Common myeloid progenitor, CD34-positive (primary cell): Measurements from ENCODE around the gene PCGF2.

Experiments used
- CTCF ChIA-PET: fragments of 350-600 bp; sonication (Branson Sonifier 250); formaldehyde crosslinking; loops from one replicate; lab custom pipeline; 2021; ENCODE audit warnings: antibody characterized with exemption; lab: Charles Lee
- POLR2A ChIA-PET: fragments of 350-600 bp; sonication (Branson Sonifier 250); formaldehyde crosslinking; loops from one replicate; lab custom pipeline; 2021; ENCODE audit warnings: antibody characterized with exemption; lab: Charles Lee
- DNase-seq, 3 donors: peaks; one replicate each; pipeline versions ENCODE4 v3.0.0 to v3.0.0-alpha.2; 2013
- H3K27ac ChIP-seq, 2 experiments: 1 replicate in 1 of 2; 2 replicates in 1 of 2; pipeline ENCODE4 v1.7.0; 2013; ENCODE audit warnings: inconsistent platforms in 2 of 2, low read length in 2 of 2, mild to moderate bottlenecking in 2 of 2, low read depth in 1 of 2, moderate library complexity in 1 of 2; ENCODE audit not compliant: severe bottlenecking in 2 of 2, insufficient read depth in 1 of 2, poor library complexity in 1 of 2
- H3K27me3 ChIP-seq, 5 experiments: replicated peaks in 2 of 5; 1 replicate in 3 of 5; 2 replicates in 2 of 5; pipeline versions ENCODE4 v1.6.1 to v1.7.0; 2013; ENCODE audit warnings: low read length in 4 of 5, mild to moderate bottlenecking in 2 of 5, moderate library complexity in 2 of 5, inconsistent platforms in 1 of 5; ENCODE audit not compliant: insufficient read depth in 5 of 5, control insufficient read depth in 4 of 5
- H3K36me3 ChIP-seq, 4 experiments: 1 replicate in 2 of 4; 2 replicates in 2 of 4; pipeline versions ENCODE4 v1.6.1 to v1.7.0; 2013; ENCODE audit warnings: low read length in 3 of 4, control low read depth in 1 of 4, mild to moderate bottlenecking in 1 of 4; ENCODE audit not compliant: control insufficient read depth in 4 of 4, insufficient read depth in 4 of 4
- H3K4me1 ChIP-seq, 4 experiments: 1 replicate in 3 of 4; 2 replicates in 1 of 4; pipeline versions ENCODE4 v1.6.1 to v1.7.1; 2013; ENCODE audit warnings: low read length in 3 of 4, mild to moderate bottlenecking in 3 of 4, control low read depth in 1 of 4, inconsistent platforms in 1 of 4, moderate library complexity in 1 of 4; ENCODE audit not compliant: control insufficient read depth in 4 of 4, insufficient read depth in 4 of 4; ENCODE audit errors: control extremely low read depth in 1 of 4
- H3K4me3 ChIP-seq, 7 experiments: 1 replicate in 4 of 7; 2 replicates in 3 of 7; pipeline versions ENCODE4 v1.5.1 to v1.7.0; 2013; ENCODE audit warnings: mild to moderate bottlenecking in 7 of 7, low read length in 6 of 7, moderate library complexity in 6 of 7, inconsistent platforms in 2 of 7, low read depth in 2 of 7, control low read depth in 1 of 7; ENCODE audit not compliant: insufficient read depth in 4 of 7, control insufficient read depth in 1 of 7; ENCODE audit errors: extremely low read depth in 1 of 7
- H3K9me3 ChIP-seq, 5 experiments: 1 replicate in 4 of 5; 2 replicates in 1 of 5; pipeline versions ENCODE4 v1.6.1 to v1.7.1; 2013; ENCODE audit warnings: low read length in 4 of 5, mild to moderate bottlenecking in 2 of 5, inconsistent platforms in 1 of 5, low read depth in 1 of 5, moderate library complexity in 1 of 5; ENCODE audit not compliant: control insufficient read depth in 4 of 5, insufficient read depth in 2 of 5; ENCODE audit errors: control extremely low read depth in 1 of 5
- WGBS: methylation state at CpG from one replicate; pipeline ENCODE4 v1.1.5; 2013; ENCODE audit not compliant: insufficient coverage; 5-methylcytosine and 5-hydroxymethylcytosine counted together

Gene PCGF2

GRCh38 chr17:38709864-38710603 is 38.1 kb downstream of the PCGF2 start:
- H3K27me3 ChIP-seq = no peaks in the 10 kb centered on the region
- ChIA-PET POLR2A (interaction anchor here (1.2 to 1.6 kb wide), 2 partner anchors 10 to 12 kb away, joined by 3 read pairs; no protein-coding TSS in a partner anchor), CTCF (interaction anchor here (0.7 to 4.0 kb wide), 13 partner anchors 10 to 152 kb away, joined by 3 to 25 read pairs (median 3); no protein-coding TSS in a partner anchor)
- H3K27ac ChIP-seq = no peak overlapping the region
- peaks cover 0 to 51% (median 44%) of the 10 kb centered on the region in 4 experiments for H3K4me1 ChIP-seq
- H3K36me3 ChIP-seq = peaks cover 4 to 58% (median 45%) of the 10 kb centered on the region in 4 experiments
- no peaks in the 10 kb centered on the region for H3K9me3 ChIP-seq
- H3K4me3 ChIP-seq = no peak overlapping the region
- WGBS = 96% methylated on average over 11 of the region's 13 CpGs
- no peak for DNase-seq

GRCh38 chr17:38709104-38709820 is 38.9 kb downstream of the PCGF2 start:
- no peak for DNase-seq
- CTCF ChIA-PET = interaction anchor here (0.8 to 4.0 kb wide), 9 partner anchors 12 to 151 kb away, joined by 3 to 25 read pairs (median 5); no protein-coding TSS in a partner anchor
- 96% methylated on average over 17 of the region's 18 CpGs for WGBS
- Histone ChIP-seq H3K27ac (no peak overlapping the region), H3K4me1 (peaks cover 0 to 56% (median 46%) of the 10 kb centered on the region in 4 experiments), H3K4me3 (no peak overlapping the region), H3K27me3 (no peaks in the 10 kb centered on the region), H3K36me3 (peaks cover 4 to 55% (median 42%) of the 10 kb centered on the region in 4 experiments), H3K9me3 (no peaks in the 10 kb centered on the region)
- POLR2A ChIA-PET = no interaction called here

- DNase-seq = no peak
- H3K36me3 ChIP-seq = peaks cover 0 to 41% (median 30%) of the 10 kb centered on the region in 4 experiments
- no peak overlapping the region for H3K4me3 ChIP-seq
- H3K27ac ChIP-seq = no peak overlapping the region
- no peaks in the 10 kb centered on the region for H3K9me3 ChIP-seq
- CTCF ChIA-PET = interaction anchor here (0.9 to 4.3 kb wide), 3 partner anchors 16 to 24 kb away, joined by 3 to 25 read pairs (median 18); no protein-coding TSS in a partner anchor
- 94% methylated on average over 18 of the region's 21 CpGs for WGBS
- H3K27me3 ChIP-seq = no peaks in the 10 kb centered on the region
- H3K4me1 ChIP-seq = peaks cover 0 to 70% (median 57%) of the 10 kb centered on the region in 4 experiments
- POLR2A ChIA-PET = no interaction called here
Observed at GRCh38 chr17:38707678-38708351, 40.3 kb downstream of the PCGF2 start.

- H3K4me1 ChIP-seq = peaks cover 0 to 70% (median 55%) of the 10 kb centered on the region in 4 experiments
- peak overlapping the region; percentile 51 to 96 (median 86) for H3K4me3 ChIP-seq
- CTCF ChIA-PET = interaction anchor here (0.6 to 4.3 kb wide), 5 partner anchors 17 to 41 kb away, joined by 3 to 18 read pairs (median 5); no protein-coding TSS in a partner anchor
- DNase-seq = no peak
- peaks cover 0 to 31% (median 23%) of the 10 kb centered on the region in 4 experiments for H3K36me3 ChIP-seq
- POLR2A ChIA-PET = interaction anchor here (1.5 kb wide), 1 partner anchor 17 kb away, joined by 7 read pairs; no protein-coding TSS in a partner anchor
- no peak overlapping the region for H3K27ac ChIP-seq
- H3K27me3 ChIP-seq = no peaks in the 10 kb centered on the region
- no peaks in the 10 kb centered on the region for H3K9me3 ChIP-seq
- WGBS = 56% methylated on average over 7 of the region's 20 CpGs
Observed at GRCh38 chr17:38706505-38707216, 41.5 kb downstream of the PCGF2 start.

GRCh38 chr17:38705803-38706504 is 42.2 kb downstream of the PCGF2 start:
- peak overlapping the region in 1 of 2 experiments; percentile 70 for H3K27ac ChIP-seq
- CTCF ChIA-PET = interaction anchor here (1.0 to 4.3 kb wide), 3 partner anchors 18 to 29 kb away, joined by 5 to 18 read pairs (median 16); no protein-coding TSS in a partner anchor
- DNase-seq = no peak

GRCh38 chr17:38705523-38705802 is 42.7 kb downstream of the PCGF2 start:
- H3K4me1 ChIP-seq = peaks cover 4 to 68% (median 52%) of the 10 kb centered on the region in 4 experiments
- H3K27me3 ChIP-seq = no peaks in the 10 kb centered on the region
- ChIA-PET POLR2A (interaction anchor here (0.6 to 0.7 kb wide), 2 partner anchors 19 to 20 kb away, joined by 3 to 5 read pairs; no protein-coding TSS in a partner anchor), CTCF (interaction anchor here (3.0 to 4.3 kb wide), 2 partner anchors 19 to 28 kb away, joined by 16 to 18 read pairs; no protein-coding TSS in a partner anchor)
- DNase-seq = no peak
- H3K4me3 ChIP-seq = peak overlapping the region; percentile 51 to 96 (median 86)
- peaks cover 0 to 23% (median 20%) of the 10 kb centered on the region in 4 experiments for H3K36me3 ChIP-seq
- H3K27ac ChIP-seq = no peak overlapping the region
- H3K9me3 ChIP-seq = no peaks in the 10 kb centered on the region
- 0% methylated on average over 5 of the region's 32 CpGs for WGBS

More at GRCh38 chr17:38705803-38706504, 42.2 kb downstream of the PCGF2 start:
- peaks cover 0 to 24% (median 23%) of the 10 kb centered on the region in 4 experiments for H3K36me3 ChIP-seq
- no peaks in the 10 kb centered on the region for H3K9me3 ChIP-seq
- peaks cover 3 to 70% (median 55%) of the 10 kb centered on the region in 4 experiments for H3K4me1 ChIP-seq
- WGBS = 0% methylated on average over 22 of the region's 38 CpGs
- POLR2A ChIA-PET = interaction anchor here (1.5 kb wide), 1 partner anchor 18 kb away, joined by 7 read pairs; no protein-coding TSS in a partner anchor
- no peaks in the 10 kb centered on the region for H3K27me3 ChIP-seq
- peak overlapping the region; percentile 51 to 96 (median 86) for H3K4me3 ChIP-seq
